CD4-positive, alpha-beta T cell treated with Interferon alpha-2 for 1 hour (primary cell): ENCODE data around the gene FASN.

ENCODE experiments used
- DNase-seq, 2 donors: peaks; one replicate each; pipeline ENCODE4 v3.0.0-alpha.2; 2020 to 2022

The FASN gene

DNA sequence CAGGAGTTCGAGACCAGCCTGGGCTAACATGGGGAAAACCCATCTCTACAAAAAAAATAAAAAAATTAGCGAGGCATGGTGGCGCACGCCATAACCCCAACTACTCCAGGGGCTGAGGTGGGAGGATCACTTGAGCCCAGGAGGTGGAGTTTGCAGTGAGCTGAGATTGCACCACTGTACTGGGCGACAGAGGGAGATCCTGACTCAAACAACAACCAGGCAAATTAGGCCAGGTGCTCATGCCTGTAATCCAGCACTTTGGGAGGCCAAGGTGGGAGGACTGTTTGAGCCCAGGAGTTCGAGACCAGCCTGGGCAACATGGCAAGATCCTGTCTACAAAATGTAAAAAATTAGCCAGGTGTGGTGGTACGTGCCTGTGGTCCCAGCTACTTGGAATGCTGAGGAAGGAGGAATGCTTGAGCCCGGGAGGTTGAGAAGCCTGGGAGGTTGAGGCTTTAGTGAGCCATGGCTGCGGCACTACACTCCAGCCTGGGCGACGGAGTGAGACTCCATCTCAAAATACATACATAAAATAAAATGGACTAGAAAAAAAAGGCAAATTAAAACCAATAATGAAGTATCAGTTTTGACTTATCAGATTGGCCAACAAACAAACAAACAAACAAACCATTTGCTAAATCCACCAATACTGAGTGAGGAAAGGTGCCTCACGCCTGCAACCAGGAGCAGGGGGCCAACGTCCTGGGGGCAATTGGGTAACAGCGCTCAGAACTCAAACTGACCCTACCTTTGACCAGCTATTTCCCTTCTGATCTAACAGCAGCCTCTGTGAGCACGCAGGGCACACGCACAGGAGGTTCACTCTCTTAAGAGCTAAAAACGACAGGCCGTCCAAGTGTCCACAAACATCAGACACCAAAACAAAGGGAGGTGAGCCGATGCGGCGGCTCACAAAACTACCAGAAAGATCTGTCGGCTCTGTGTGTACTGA lies 19.4 kb upstream of the FASN start:
- DNase-seq: no peak

DNA sequence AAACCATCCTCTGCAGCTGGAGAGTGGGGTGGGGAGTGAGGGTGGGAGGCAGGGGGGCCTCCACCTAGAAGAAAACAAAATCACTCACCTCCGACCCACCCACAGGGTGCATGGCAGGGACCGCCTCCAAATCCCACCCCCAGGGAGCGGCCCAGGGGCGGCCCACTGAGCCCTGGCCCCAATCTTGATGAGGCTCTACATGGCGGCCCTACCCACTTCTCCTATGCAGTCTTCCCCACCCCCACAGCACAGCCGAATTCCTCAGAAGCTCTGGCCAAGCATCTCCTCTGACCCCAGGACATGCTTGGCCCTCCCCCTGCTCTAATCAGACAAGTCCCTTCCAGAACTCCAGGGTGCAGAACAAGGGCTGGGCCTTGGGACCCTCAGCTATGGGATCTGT lies 18.2 kb upstream of the FASN start:
- no peak for DNase-seq

DNA sequence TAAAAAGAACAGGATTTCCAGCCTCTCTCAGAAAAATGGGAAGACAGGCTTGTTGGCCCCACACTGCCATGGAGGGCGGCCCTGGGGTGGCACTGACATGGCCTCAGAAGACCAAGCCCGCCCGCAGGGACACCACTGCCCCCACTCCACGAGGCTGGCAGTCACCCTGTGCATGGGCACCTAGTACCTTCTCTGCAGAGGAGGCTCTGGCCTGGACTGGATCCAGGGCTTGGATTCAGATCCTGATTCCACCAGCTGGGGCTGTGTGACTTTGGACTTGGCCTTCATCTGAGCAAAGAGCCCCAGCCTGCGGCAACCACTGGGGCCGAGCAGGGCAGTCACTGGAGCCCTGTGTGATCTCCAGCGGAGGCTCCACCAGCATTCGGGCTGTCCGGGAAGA lies 16.8 kb upstream of the FASN start:
- DNase-seq: no peak

DNA sequence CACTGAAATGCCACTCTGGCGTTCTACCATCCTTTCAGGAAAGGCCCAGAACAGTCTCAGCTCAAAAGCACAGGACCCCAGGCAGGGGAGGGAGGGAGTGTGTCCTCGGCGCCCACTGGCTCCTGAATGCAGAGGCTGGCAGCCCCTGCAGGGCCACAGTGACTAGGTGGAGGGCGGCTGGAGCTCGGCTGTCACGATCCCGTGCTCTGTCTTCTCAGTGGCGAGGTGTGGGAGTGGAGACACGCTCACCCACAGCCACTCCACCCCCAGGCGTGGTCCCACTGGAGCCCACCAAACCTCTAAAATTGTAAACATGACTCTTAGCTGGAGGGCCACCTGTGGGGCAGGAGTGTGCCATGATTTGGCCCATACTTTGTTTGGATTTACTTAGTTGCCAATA lies 16.4 kb upstream of the FASN start:
- no peak for DNase-seq

DNA sequence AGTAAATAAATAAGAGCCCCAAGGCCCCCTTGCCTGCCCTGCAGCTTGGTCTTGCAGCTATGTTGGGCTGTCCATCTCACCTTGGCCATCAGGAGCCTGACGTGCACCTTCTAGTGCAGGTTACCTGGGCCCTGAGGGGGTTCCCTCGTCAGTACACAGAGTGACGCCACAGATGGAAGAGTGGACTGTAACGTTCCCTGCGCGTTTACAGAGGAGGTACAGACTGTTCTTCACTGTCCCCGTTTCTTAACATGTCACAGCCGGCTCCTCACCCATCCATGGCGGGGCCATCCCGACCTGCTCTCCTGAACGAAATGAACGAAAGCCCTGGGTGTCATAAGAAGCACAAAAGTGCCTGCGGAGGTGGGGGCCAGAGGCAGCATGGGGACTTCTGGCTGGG lies 15.9 kb upstream of the FASN start:
- no peak for DNase-seq

DNA sequence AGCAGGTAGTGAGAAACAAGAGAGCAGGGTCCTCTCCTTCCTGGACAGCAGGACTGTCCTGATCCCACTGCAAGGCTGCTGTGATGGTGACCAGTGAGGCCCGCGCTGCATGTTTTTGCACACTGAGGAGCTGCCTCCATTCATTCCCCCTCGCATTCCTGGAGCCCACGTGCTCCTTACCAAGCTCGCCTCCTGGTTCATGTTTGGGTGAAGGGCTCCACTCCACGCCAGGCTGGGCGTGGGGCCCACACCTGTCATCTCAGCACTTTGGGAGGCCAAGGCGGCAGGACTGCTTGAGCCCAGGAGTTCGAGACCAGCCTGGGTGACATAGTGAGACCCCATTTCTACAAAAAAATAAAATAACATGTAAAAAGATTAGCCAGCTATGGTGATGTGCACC lies 15.4 kb upstream of the FASN start:
- no peak for DNase-seq

DNA sequence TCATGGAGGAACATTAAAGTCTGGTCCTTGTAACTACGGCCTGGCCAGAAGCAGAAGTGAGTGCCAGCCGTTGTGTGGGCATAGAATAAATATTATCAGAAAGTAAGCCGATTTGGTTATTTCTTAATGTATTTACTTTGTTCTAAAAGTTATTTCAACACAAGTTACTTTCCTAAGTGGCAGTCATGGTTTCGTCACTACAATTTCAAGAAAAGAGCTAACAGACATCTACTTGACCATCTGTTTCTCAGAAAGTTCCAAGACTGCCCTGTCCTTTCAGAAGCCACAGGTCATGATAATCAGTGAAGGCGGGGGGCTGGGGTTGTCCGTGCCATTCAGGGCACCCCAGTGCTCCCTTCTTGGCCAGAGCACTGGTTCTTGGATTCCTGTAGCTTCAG lies 14.9 kb upstream of the FASN start:
- DNase-seq: no peak

DNA sequence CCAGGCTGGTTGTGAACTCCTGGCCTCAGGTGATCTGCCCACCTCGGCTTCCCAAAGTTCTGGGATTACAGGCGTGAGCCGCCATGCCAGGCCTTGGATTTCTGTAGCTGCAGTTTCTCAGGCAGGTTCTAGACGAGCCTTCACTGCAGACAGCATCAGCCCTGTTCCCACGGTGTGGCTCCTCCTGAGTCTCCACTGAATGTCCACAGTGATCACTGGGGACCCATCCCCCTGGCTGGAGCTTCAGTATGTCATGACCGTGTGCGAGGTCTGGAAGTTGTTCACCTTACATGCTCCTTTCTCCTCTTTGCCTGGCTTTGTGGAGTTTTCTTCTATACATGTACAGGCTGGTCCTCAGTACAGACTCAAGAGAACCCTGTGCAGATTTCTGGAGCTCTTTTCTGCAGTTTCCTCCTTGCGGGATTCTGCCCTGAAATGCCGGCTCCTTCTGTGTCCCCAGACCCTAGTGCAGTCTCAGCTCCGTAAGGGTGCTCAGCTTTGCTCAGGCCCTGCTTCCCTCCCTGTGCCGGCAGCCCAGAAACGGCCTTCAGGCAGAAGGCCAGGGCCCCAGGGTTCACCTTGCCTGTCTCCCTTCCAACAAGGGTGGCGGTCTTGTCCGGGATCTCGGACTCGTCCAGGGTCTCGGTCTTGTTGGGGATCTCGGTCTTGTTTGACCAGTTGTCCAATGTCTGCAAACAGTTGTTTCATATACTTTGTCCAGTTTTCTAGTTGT lies 14.3 kb upstream of the FASN start:
- DNase-seq: no peak

DNA sequence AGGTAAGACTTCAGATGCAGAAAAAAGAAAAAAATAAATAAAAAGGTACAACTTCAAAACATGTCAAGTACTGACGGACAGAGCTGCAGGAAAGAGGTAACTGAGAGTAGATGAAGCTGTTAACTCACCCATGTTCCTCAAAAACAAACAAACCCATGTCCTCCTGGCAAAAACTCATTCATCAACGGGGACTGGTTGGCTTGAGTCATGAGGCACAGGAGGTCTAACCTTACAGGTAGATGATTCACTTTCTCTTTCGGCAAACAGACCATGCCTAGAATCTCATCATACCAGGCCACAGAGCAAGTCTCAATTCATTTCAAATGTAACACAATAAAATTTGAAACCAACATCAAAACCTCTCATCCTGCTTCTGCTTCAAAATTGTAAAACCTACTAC lies 12.3 kb upstream of the FASN start:
- DNase-seq: peak in 1 of 2 donors; percentile 21

DNA sequence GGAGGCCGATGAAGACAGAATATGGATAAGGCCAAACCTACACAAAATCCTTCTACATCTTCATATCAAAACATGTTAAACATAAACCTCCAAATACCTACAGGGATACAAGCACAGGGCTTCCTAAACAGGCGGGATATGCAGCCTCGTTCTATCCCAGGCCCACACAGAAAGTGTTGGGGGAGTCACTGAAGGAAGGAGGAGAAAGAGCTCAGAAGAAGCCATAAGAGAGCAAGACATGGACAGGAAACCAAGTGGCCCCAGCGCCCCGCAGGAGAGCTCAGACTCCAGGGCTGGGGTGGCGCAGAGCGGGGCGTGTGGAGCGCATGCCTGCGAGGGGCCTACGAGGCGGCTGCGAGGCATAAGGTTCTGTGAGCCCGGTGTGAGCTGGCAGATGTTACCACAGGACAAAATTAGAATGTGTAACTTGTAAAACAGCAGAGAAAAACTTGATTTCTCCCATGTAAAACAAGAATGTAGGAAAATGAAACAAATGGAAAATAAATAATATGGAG lies 11.0 kb upstream of the FASN start:
- DNase-seq: no peak

DNA sequence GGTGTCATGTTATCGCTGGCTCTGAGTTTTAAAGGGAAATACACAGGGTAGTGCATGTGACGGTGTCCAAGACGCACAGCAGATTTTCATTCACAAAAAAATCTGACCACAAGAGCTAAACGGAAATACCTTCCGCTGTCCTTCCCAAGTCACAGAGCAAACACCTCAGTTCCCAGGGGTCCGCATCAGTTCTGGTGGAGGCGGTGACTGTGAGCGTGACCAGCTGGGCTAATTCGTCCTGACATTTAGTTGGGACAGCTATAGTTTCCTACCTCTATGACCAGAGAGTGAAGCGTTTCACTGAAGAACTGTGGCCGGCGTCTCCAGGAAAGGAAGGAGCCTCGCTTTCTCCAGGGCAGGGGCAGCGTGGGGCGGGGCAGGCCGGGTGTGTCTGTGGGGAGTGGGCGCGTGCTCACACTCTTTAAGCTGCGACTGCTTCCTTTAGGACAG lies 10.5 kb upstream of the FASN start:
- no peak for DNase-seq

DNA sequence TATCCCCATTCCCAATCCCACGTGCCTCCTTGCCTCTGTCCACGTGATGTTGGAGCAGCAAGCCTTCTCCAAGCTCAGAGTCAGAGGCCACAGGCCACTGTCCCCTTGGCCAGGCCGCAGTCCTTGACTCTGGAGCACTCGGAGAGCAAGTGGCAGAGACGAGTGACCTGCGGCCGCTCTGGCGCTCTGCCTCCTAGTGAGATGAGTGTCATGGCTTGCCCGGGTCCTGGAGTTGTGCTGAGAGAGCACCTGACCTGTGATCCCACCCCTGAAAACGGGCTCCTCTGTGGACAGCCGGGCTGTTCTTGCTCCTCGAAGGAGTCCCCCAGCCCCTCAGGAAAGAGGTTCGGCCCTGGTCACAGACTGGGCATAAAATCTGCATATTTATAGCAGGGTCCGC lies 10.0 kb upstream of the FASN start:
- no peak for DNase-seq

DNA sequence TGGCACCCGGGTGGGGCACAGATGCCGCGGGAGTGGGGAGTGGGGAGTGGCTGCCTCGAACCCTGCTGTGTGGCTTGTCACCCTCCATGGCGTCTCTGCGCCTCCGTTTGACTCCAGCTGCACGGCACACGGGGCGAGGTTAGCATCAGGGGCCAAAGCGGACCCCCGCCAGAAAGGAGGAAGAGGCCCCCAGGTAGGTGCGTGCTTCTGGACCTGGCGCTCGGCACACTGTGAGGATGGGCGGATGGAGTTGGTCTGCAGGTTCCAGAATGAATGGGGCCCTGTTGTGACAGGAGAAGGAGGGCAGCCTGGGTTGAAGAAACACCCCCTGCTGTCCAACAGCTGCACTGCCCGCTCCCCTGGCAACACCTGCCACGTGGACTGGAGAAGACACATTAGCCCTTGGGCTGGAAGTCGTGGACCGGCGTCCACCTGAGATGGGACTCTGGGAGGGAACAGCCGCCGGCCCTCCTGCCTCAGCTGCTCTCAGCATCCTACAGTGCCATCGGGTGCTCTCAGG lies 9.4 kb upstream of the FASN start:
- no peak for DNase-seq

DNA sequence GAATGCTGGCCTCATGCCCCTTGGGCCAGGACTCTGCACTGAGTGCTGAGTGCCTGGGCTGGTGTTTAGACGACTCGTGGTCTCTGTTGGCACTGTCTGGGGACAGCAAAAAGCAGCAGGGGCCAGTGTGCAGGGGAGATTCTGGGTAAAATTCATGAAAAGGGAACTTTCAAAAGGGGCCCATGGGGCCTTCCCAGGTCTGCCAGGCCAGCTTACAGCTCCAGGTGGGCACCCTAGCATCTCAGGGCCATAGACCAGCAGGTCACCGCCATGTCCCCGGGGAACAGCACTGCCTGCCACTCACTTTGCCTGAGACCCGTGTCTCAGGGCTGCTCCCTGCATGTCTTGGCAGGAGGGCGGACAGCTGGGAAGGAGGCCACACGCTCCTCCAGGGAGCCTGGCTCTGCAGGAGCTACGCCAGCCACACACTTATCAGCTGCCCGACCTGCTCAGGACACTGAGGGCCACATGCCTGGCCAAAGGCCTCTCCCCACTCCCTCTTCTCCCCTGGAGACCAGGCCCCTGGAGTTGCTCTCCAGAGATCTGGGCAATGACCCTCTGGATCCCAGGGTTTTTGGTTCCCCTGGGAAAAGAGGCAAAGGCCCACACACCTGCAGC lies 8.8 kb upstream of the FASN start:
- no peak for DNase-seq

DNA sequence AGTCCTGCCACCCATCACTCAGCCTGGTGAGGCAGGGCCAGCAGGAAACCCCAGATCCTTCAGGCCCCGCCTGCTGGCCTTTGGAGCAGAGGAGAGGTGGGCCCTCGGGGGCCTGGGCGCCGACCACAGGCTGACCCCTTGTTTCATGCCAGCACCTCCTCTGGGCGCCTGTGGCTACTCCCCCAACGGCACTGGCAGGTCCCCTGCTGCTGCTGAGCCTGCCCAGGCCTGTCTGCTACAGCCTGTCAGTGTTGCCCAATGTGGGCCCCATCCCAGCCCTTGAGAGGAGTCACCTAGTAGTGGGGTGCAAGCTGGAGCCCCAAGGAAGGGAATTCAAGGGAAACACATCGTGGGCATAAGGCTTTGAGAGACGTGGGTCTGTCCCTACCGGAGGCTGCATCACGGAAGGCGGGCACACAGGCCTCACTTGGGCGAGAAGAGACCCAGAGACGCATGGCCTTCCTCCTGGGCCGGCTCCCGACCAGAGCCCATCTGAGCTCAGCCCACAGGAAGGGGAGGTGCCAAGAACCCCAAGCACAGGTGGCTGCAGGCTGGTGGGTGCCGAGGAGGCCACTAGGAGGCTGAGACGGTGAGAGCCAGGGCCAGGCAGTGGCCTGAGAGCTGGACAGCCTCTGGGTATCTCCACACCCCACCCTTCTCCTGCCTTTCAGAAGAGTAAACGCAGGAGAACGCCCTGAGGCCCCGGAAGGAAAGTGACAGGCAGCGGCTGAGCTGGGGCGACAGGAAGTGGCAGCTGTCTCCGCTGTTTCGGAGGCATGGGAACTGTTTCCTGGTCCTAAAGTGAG lies 8.0 kb upstream of the FASN start:
- DNase-seq: peak; percentile 61 to 69

DNA sequence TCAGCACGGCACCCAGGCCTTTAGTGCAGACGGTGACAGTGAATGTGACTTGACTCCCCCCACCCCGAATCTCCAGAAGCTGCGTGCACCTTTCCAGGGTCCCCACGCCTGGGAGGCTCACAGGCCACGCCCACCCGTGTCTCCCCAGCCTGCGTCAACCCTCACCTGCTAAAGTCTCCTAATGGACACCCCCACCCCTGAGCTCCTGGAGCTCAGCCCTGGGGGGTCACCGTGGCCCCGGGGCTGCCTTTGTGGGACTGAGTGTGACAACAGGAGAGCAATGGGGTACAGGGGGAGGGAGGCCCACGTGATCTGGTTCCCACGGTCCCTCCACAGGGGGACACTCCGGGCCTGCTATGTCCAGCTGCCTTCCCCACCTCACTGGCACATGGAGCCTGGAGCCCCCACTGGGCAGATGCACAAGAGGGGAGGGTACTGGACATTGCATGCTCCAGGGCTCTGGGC lies 7.4 kb upstream of the FASN start:
- DNase-seq: no peak

DNA sequence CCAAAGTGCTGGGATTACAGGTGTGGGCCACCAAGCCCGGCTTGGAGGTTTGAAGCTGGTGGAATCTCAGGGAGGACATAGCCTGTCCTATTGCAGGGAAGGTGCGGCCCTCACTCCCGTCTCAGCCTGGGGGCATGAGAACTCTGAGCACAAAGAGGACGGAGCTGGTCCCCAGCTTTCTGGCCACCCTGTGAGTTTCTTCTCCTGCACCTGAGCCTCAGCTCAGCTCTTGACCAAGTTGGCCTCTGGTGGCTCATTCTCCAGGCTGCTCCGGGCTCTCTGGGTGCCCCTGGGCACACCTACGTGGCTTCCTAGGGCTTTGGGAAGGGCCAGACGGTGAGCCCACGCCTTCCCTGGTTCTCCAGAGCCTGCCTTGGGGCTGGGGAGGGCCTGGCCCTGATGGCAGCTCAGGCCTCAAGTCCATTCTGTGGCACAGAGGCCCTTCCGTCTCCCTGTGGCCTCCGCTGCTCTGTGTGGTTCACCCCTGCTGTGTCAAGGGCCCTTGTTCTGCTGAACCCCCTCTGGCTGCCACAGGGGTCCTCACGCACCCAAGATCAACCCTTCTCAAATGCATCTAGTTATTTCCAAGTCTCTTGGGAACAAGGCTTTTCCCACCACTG lies 6.9 kb upstream of the FASN start:
- no peak for DNase-seq

DNA sequence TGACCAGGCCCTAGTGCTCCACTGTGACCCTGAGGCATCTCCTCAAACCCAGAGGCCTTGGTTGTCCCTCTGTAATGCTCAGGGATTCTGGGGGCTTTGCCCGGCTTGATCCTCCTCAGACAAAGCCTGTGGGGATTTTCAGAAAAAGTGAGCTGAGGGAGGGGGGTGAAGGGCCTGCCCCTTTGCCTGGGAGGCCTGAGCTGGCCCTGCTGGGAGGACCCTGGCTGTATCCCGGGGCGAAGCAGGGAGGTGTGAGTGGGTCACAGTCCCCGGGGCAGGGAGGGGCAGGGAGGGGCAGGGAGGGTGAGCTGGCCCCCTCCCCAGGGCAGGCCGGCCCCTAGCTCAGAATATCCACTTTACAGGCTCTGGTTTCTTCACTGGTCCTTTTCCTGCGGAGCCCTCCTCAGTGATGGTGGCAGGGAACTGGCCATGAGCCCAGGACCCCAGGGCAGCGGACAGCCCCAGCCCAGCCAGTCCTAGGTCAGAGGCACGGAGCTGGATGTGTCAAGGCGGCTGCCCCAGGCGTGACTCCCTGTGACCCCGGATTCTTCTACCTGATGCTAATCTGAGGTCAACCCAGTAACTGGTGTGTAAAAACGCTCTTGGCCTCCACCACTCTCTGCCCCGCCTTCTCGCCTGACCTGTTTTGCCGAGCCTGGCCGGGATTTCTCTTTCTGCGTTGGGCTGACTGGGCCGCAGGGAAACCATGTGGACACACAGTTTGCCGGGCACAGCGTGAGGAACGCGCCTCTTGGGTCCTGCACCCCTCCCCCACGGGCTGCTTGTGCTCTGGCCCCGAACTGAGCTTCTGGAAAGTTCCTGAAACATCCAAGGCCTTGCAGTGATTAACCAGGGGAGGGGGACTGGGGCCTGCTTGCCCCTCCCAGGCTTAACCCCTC lies 5.8 kb upstream of the FASN start:
- no peak for DNase-seq

DNA sequence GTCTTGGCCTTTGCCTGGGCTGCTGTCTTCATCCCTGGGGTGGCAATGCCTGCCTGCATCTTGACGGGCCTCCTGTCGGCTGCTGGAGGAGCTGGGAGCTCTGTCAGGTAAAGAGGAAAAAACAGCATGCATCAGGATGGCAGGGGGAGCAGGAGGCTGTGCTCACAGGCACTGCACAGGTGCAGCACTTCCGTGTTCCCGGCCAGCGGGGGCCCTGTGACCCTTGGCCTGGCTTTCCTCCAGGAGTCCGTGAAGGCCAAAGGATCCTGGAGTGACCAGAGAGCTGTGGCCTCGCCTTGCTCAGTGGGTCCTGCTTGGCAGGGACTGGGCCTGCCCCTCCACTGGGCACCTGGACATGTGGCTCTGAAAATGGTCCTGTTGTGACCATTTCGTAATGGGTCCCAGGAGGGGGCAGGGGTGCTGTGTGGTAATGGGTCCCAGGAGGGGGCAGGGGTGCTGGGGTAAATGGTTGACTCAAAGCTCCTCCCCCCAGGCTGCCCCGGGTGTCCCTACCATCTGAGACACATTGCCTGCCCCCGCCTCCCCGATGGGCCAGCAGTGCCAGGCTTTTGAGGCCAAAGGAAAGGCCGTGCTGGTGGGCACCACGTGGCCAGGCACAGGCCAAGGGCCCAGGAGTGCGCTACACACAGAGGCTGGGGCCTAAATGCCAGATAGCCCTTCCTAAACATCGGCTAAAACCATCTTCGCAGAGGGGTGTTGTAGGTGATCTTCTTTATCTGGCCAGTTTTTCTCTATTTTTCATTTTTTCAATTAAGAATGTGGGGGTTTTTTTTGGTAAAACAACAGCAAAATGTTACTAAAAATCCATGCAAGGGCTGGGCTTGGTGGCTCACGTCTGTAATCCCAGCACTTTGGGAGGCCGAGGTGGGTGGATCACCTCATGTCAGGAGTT lies 4.0 kb upstream of the FASN start:
- no peak for DNase-seq

DNA sequence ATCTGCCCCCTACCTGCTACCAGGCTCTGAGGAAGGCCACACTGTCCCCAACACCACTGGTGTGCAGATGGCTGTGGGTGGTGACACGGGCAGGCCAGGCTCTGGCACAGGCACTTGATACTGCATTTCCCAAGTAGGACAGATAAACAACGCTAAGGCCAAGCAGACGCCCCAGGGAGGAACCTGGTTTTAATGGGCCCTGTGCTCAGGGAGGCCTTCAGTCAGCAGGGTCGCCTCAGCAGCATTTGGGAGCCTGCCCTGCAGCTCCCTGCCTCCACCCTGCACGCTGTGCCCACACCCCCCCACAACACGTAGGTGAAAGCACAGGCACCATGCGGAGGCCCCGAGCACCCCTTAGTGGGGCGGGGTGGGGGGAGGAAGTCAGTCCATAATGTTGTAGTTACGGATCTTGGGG lies 3.3 kb upstream of the FASN start:
- no peak for DNase-seq
